Muscle of arm (tissue), 12 donors: ENCODE results near the gene ZNF467. TPM values are rescaled to one million over a fixed set of nuclear protein-coding genes. Genes with fewer than 3 reads are reported as not detected.

Source experiments
- DNase-seq: peaks from one replicate; pipeline ENCODE4 v3.0.0-alpha.2; 2013
- polyA plus RNA-seq, 12 donors: library from polyadenylated mRNA; unstranded; fragments of 120-200 nt; gene quantifications; one replicate each; pipeline ENCODE4 v1.2.1, GENCODE V29; 2013; ENCODE audit not compliant: insufficient read length in 12 of 12

The ZNF467 gene
- polyA plus RNA-seq, 12 donors = 4.8 to 15.1 (median 5.8) TPM; not detected in 1

DNA sequence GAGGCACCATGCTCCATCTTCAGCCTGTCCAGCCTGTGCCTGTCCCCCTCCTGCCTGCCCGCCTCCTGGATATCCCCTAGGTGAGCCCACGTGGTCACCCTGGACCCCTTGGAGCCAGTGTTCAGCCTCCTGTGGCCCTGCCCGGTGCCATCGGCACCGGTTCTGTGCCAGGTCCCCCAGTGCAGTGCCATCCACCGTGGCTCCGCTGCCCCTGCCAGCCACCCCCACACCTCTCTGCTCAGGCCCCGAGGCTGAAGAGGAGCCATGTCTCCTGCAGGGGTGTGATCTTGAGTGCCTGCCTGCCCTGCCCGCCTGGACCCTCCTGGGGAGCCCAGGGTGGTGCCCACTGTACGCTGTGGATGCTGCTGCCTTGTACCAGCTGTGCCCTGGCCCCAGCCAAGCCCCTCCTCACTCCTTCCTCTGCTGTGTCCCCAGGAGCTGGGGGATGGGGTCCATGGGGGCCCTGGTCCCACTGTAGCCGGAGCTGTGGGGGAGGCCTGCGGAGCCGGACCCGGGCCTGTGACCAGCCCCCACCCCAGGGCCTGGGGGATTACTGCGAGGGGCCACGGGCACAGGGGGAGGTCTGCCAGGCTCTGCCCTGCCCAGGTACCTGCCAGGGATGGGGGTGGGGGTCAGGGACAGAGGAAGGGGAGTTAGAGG is 38.6 kb upstream of the ZNF467 start:
- no peak for DNase-seq

DNA sequence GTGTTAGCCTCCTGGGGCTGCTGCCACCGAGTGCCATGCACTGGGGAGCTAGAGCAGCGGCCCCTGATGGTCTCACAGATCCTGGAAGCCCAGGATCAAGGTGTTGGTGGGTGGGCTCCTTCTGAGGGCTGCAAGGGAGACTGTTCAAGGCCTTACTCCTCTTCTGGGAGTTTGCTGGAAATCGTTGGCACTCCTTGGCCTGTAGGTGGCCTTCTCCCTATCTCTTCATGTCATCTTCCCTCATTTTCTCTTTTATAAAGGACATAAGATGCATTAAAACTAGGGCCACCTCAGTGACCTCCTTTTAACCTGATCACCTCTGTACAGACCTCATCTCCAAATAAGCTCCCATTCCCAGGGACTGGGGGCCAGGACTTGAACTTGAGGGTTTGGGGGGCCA is 37.8 kb upstream of the ZNF467 start:
- DNase-seq = no peak

GRCh38 chr7:149809215-149809614 is 35.8 kb upstream of the ZNF467 start:
- no peak for DNase-seq

DNA sequence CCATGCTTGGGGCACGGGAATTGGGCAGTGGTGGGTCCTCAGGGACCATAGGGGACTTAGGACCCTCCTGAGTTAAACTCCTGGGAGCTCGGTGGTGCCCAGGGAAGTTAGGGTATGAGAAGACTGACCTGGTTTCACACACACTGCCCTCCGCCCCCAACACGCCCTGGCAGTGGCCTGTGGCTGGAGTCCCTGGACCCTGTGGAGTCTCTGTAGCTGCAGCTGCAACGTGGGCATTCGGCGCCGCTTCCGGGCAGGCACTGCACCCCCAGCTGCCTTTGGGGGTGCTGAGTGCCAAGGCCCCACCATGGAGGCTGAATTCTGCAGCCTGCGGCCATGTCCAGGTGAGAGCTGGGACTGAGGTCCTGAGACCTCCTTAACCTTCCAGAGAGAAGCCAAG is 34.9 kb upstream of the ZNF467 start:
- no peak for DNase-seq

- no peak for DNase-seq
Measured at GRCh38 chr7:149806726-149807125, 33.3 kb upstream of the ZNF467 start.

- DNase-seq = no peak
Measured at GRCh38 chr7:149804106-149804505, 30.7 kb upstream of the ZNF467 start.

DNA sequence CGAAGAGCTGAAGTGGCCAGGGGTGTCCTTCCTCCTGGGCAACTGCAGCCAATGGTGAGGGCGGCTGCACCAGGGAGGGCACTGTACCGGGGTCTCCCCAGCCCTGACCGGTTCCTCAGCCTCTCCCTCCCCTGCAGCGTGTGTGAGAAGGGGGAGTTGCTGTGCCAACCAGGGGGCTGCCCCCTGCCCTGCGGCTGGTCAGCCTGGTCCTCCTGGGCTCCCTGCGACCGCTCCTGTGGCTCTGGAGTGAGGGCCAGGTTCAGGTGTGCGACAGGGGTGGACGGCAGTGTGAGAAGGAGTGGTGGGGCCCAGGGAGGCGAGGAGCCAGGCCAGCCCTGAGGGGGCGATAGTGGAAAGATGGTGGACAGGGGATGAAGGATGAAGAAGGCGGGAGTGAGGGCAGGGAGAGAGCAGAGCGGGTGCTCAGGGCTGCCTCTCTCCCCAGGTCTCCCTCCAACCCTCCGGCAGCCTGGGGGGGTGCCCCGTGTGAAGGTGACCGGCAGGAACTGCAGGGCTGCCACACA is 30.2 kb upstream of the ZNF467 start:
- no peak for DNase-seq

DNA sequence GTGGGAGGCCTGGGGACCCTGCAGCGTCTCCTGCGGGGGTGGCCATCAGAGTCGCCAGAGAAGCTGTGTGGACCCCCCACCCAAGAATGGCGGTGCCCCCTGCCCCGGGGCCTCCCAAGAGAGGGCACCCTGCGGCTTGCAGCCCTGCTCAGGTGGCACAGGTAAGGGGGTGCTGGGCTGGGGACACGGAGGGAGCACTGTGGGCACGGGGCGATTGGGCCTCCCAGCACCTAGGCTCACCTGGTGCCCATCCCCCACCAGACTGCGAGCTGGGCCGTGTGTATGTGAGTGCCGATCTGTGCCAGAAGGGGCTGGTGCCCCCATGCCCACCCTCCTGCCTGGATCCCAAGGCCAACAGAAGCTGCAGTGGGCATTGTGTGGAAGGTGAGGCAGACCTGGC is 29.6 kb upstream of the ZNF467 start:
- DNase-seq = no peak

DNA sequence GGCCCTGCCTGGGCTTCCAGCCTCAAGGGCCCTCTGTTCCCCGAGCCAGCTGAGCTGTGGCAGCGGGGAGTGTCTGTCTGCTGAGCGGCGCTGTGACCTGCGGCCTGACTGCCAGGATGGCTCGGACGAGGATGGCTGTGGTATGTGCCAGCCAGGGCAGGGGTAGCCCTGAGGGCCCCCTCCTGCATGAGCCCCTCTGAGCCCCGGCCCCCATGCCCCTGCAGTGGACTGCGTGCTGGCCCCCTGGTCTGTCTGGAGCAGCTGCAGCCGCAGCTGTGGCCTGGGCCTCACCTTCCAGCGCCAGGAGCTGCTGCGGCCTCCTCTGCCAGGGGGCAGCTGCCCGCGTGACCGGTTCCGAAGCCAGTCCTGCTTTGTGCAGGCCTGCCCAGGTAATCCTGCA is 28.4 kb upstream of the ZNF467 start:
- DNase-seq = no peak

DNA sequence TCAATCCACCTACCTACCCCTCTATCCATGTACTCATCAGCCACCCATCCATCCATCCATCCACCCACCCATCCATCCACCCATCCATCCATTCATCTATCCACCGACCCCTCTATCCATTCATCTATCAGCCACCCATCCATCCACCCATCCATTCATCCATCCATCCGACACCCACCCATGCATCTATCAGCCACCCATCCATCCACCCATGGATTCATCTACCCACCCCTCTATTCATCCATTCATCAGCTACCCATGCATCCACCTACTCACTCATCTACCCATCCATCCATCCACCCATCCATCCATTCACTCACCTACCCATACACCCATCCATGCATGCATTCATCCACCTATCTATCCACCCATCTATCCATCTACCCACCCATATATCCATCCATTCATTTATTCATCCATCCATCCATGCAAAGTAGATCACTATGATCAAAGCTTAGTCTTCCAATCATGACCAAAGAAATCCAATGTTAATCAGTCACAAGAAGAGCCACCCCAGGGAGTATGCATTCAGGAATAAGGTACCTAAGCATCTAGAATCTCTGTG is 27.7 kb upstream of the ZNF467 start:
- no peak for DNase-seq

DNA sequence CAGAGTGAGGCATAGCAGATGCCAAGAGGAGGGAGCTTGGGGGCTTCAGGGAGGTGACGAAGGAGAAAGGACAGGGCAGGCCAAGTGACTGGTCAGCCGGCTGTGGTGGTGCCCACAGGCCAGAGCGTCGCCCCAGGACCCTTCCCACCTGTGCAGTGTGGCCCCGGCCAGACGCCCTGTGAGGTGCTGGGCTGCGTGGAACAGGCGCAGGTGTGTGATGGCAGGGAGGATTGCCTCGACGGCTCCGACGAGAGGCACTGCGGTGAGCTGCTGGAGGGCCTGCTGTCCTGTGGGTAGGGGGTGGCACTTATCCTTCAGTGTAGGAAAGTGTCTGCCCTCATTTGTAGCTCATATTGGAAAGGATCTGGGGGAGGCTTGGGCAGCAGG is 26.8 kb upstream of the ZNF467 start:
- DNase-seq = no peak

DNA sequence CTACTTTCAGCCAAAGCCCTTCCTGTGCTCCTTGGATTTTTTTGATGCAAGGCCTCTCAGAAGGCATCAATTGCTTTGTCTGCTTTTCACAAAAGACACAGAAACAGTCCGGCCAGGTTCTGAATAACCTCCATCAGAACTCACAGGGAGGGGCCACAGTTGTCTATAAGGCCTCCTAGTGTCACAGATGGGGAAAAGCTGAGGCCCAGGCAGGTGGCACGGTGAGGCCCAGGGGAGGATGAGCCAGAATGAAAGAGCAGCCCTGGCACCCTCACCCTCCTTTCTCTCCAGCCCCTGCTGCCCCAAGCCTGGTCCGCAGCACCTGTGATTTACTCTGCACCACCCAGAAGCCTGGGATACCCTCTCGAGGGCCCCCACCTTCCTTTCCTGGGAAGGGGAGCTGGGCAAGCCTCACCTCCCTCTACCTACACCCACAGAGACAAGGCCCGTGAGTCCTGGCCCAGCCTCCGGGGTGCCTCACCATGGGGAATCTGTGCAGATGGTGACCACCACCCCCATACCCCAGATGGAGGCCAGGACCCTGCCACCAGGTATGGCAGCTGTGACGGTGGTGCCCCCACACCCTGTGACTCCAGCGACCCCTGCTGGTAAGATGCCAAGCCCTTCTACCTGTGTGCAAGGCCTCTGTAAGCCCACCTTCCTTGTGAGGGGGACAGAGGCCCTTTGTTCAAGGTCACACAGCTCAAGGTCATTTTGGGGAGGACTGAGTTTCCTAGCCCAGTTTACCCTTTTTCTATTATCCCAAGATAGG is 26.2 kb upstream of the ZNF467 start:
- no peak for DNase-seq

- DNase-seq = no peak
Measured at GRCh38 chr7:149797771-149798170, 24.4 kb upstream of the ZNF467 start.

DNA sequence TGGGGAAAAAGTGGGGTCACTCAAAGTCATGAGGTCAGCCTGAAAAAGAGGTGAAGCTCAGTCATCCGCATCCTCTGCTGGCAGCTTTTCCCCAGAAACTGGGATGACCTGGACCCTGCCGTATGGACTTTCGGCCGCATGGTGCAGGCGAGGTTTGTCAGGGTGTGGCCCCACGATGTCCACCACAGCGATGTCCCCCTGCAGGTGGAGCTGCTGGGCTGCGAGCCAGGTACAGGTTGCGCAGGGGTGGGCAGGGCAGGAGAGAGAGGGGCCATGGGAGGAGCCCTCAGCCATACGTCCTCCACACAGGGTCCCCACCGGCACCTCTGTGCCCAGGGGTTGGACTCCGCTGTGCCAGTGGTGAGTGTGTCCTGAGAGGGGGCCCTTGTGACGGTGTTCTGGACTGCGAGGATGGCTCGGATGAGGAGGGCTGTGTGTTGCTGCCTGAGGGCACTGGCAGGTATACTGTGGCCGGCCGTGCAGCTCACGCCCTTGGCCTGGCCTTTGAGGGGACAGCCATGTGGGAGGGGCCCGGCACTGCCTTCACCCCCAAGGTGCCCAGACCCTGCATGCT is 23.0 kb upstream of the ZNF467 start:
- no peak for DNase-seq

DNA sequence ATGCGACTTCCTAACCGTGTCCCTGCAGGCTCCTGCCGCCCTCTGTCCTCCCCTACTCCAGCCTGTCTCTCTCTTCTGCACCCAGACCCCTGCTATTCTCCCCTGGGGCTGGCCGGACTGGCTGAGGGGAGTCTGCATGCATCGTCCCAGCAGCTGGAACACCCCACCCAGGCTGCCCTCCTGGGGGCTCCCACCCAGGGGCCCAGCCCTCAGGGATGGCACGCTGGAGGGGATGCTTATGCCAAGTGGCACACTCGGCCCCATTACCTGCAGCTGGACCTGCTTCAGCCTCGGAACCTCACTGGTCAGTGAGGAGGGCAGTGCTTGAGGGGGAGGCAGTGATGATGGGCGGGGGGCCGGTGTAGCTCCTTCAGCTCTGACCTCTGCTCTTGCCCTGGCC is 21.7 kb upstream of the ZNF467 start:
- DNase-seq = no peak

- no peak for DNase-seq
Measured at GRCh38 chr7:149794661-149795060, 21.3 kb upstream of the ZNF467 start.

- no peak for DNase-seq
Measured at GRCh38 chr7:149793261-149793660, 19.9 kb upstream of the ZNF467 start.

DNA sequence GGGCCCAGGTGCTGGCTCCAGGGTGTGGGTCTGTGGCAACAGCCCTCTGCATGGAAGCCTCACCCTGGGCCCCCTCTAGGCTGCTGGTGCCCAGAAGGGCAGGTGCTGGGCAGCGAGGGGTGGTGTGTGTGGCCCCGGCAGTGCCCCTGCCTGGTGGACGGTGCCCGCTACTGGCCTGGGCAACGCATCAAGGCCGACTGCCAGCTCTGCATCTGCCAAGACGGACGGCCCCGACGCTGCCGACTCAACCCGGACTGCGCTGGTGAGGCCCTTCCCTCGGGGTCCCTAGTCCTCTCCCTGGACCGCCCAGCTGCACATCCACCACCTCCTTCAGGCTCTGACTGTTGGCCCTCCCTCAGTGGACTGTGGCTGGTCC is 18.8 kb upstream of the ZNF467 start:
- DNase-seq = no peak

DNA sequence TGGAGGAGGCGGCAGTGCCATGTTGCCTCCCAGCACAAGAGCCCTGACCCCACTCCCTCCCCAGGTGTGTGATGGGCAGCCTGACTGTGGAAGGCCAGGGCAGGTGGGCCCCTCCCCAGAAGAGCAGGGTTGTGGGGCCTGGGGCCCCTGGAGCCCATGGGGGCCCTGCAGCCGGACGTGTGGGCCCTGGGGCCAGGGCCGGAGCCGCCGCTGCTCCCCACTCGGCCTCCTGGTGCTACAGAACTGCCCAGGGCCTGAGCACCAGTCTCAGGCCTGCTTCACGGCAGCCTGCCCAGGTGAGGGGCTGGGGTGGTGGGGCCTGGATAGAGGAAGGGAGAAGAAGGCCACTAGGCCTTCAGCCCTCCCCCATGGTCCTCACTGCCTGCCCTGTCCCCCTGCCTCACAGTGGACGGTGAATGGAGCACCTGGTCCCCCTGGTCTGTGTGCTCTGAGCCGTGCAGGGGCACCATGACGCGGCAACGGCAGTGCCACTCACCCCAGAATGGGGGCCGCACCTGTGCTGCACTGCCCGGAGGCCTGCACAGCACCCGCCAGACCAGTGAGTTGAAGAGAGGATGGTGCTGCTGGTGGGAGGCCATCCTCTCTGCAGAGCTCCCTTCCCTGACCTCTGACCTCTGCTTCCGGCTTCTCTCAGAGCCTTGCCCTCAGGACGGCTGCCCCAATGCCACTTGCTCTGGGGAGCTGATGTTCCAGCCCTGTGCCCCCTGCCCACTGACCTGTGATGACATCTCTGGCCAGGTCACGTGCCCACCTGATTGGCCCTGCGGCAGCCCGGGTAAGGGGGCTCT is 18.2 kb upstream of the ZNF467 start:
- no peak for DNase-seq

DNA sequence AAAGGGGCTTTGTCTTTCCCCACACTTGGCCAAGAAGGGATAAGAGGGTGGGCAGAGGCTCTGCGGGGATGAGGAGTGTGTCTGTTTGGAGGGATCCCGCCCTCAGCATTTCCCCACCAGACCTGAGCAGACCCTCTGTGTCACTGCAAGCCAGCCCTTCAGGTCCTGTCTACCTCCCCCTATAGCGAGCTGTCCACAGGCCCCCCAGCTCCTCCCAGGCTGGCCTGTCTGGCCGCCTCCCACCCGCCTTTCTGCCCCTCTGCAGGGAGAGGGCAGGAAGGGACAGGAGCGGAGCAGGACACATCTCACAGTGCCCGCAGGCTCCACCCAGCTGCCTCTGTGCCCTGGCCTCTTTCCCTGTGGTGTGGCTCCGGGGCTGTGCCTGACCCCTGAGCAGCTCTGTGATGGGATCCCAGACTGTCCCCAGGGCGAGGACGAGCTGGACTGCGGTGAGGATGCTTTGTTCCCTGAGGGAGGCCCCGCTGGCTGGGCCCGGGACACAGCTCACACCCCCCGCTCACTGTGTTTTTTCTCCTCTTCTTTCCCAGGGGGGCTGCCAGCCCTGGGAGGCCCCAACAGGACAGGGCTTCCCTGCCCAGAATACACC is 17.5 kb upstream of the ZNF467 start:
- DNase-seq = no peak

DNA sequence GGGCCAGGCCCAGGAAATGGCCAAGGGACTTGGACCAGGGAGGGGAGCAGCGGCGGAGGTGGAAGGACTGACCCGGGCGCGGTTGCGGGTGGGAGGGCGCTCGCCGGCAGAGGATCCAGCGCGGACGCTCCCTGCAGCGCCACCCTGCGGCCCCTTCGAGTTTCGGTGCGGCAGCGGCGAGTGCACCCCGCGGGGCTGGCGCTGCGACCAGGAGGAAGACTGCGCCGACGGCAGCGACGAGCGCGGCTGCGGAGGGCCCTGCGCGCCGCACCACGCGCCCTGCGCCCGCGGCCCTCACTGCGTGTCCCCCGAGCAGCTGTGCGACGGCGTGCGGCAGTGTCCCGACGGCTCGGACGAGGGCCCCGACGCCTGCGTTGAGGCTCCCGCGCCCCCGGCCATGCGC is 16.8 kb upstream of the ZNF467 start:
- DNase-seq = no peak

DNA sequence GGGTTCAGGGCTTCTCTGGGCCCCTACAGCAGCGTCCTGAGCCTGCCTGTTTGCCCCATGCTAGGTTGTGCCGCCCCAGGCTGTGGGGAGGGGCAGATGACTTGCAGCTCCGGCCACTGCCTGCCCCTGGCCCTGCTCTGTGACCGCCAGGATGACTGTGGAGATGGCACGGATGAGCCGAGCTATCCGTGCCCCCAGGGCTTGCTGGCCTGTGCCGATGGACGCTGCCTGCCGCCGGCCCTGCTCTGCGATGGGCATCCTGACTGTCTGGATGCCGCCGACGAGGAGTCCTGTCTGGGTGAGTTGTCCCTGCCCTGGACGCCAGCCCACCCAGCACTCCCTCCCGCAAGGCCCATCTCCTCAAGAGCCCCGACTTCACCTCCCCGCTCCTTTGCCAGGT is 15.7 kb upstream of the ZNF467 start:
- no peak for DNase-seq
